Endodermal cell (in vitro differentiated cells): ENCODE measurements around the gene ADRM1. TPM values are rescaled to one million over a fixed set of nuclear protein-coding genes. Genes with fewer than 3 reads are reported as not detected.

ENCODE experiments used
- DNase-seq: peaks from one replicate; pipeline ENCODE4 v3.0.0-alpha.2; 2017
- H3K27ac ChIP-seq: 2 replicates; pipeline ENCODE4 v1.5.1; 2013; ENCODE audit warnings: mild to moderate bottlenecking, low read depth, low read length, moderate library complexity
- H3K27me3 ChIP-seq: 2 replicates; pipeline ENCODE4 v1.6.1; 2013; ENCODE audit warnings: mild to moderate bottlenecking, low read length, moderate library complexity; ENCODE audit not compliant: insufficient read depth, control insufficient read depth, poor library complexity, severe bottlenecking
- H3K36me3 ChIP-seq: 2 replicates; pipeline ENCODE4 v1.7.0; 2013; ENCODE audit warnings: mild to moderate bottlenecking, low read length, moderate library complexity; ENCODE audit not compliant: control insufficient read depth, insufficient read depth
- H3K4me1 ChIP-seq: one replicate; pipeline ENCODE4 v1.7.0; 2013; ENCODE audit warnings: low read length; ENCODE audit not compliant: control insufficient read depth, insufficient read depth
- H3K4me3 ChIP-seq: 2 replicates; pipeline ENCODE4 v1.5.1; 2013; ENCODE audit warnings: mild to moderate bottlenecking, low read length, moderate library complexity
- H3K9ac ChIP-seq: 2 replicates; pipeline ENCODE4 v1.6.1; 2013; ENCODE audit warnings: mild to moderate bottlenecking, low read length, moderate library complexity; ENCODE audit not compliant: poor library complexity, severe bottlenecking; ENCODE audit errors: extremely low read depth
- H3K9me3 ChIP-seq: 2 replicates; pipeline ENCODE4 v1.6.1; 2013; ENCODE audit warnings: mild to moderate bottlenecking, low read length, moderate library complexity; ENCODE audit not compliant: control insufficient read depth
- H3K27ac Mint-ChIP-seq: 2 replicates; pipeline ENCODE4 v1.8.0; 2020; ENCODE audit warnings: mixed read lengths
- H3K27me3 Mint-ChIP-seq: 2 replicates; pipeline ENCODE4 v1.8.0; 2021; ENCODE audit warnings: mild to moderate bottlenecking, mixed read lengths; ENCODE audit not compliant: insufficient read depth
- H3K36me3 Mint-ChIP-seq: 2 replicates; pipeline ENCODE4 v1.8.0; 2020; ENCODE audit warnings: low read depth, mixed read lengths
- H3K4me1 Mint-ChIP-seq: 2 replicates; pipeline ENCODE4 v1.8.0; 2020; ENCODE audit warnings: mixed read lengths
- H3K4me3 Mint-ChIP-seq: 2 replicates; pipeline ENCODE4 v1.8.0; 2020; ENCODE audit warnings: mild to moderate bottlenecking, moderate library complexity, mixed read lengths
- H3K9me3 Mint-ChIP-seq: 2 replicates; pipeline ENCODE4 v1.8.0; 2020; ENCODE audit warnings: mild to moderate bottlenecking, mixed read lengths
- CTCF ChIP-seq: fragments of 200-600 bp; sonication (generic); conservative IDR thresholded peaks from 2 replicates; pipeline ENCODE4 v1.5.0; 2021; ENCODE audit warnings: antibody characterized with exemption, mild to moderate bottlenecking
- WGBS, 2 experiments: methylation state at CpG; one replicate each; pipeline versions ENCODE4 v1.1.5 to v1.1.7; 2013; ENCODE audit warnings: missing lambda C conversion rate in 2 of 2, mixed read lengths in 1 of 2; ENCODE audit not compliant: insufficient coverage in 1 of 2, insufficient read length in 1 of 2; 5-methylcytosine and 5-hydroxymethylcytosine counted together
- total RNA-seq, 2 donors: library from RNA; stranded (reverse); fragmentation: NEBNext Ultra II Directional in 1 of 2; extraction: Animal tissue kit (Norgen Biotek cat#: 25700) in 1 of 2; gene quantifications; 2 replicates in 1 of 2; 3 replicates in 1 of 2; pipeline ENCODE4 v1.2.1, GENCODE V29; 2021

Gene ADRM1
- total RNA-seq, 2 donors from 2014 or later, result 105 to 106 TPM

GRCh38 chr20:62316331-62317166, 13.8 kb downstream of the ADRM1 start:
- Histone ChIP-seq H3K4me1 (no peaks in the 10 kb centered on the region), H3K4me3 (no peak overlapping the region), H3K9me3 (no peaks in the 10 kb centered on the region), H3K36me3 (peaks cover 50% of the 10 kb centered on the region), H3K27ac (no peak overlapping the region), H3K9ac (no peak overlapping the region), H3K27me3 (no peaks in the 10 kb centered on the region)
- no peak overlapping the region for H3K4me3 Mint-ChIP-seq
- no peaks in the 10 kb centered on the region for H3K27me3 Mint-ChIP-seq
- WGBS, 2 experiments, result 94 to 96% methylated on average over 34 to 40 of the region's 40 CpGs
- H3K36me3 Mint-ChIP-seq, result peaks cover 48% of the 10 kb centered on the region
- no peaks in the 10 kb centered on the region for H3K9me3 Mint-ChIP-seq
- H3K4me1 Mint-ChIP-seq, result no peaks in the 10 kb centered on the region
- DNase-seq, result no peak
- no peak for TF ChIP-seq CTCF
- no peak overlapping the region for H3K27ac Mint-ChIP-seq

GRCh38 chr20:62317167-62317655, 14.4 kb downstream of the ADRM1 start:
- peaks cover 56% of the 10 kb centered on the region for H3K36me3 ChIP-seq
- H3K9me3 ChIP-seq, result no peaks in the 10 kb centered on the region
- Mint-ChIP-seq H3K27ac (no peak overlapping the region), H3K9me3 (no peaks in the 10 kb centered on the region), H3K4me3 (no peak overlapping the region), H3K4me1 (no peaks in the 10 kb centered on the region), H3K27me3 (no peaks in the 10 kb centered on the region), H3K36me3 (peaks cover 50% of the 10 kb centered on the region)
- H3K27me3 ChIP-seq, result no peaks in the 10 kb centered on the region
- H3K27ac ChIP-seq, result no peak overlapping the region
- no peak for TF ChIP-seq CTCF
- no peak overlapping the region for H3K9ac ChIP-seq
- no peak overlapping the region for H3K4me3 ChIP-seq
- 88 to 97% methylated on average over 13 to 18 of the region's 18 CpGs for WGBS, 2 experiments
- DNase-seq, result no peak
- no peaks in the 10 kb centered on the region for H3K4me1 ChIP-seq

GRCh38 chr20:62318400-62319345, 15.9 kb downstream of the ADRM1 start:
- Mint-ChIP-seq H3K27me3 (no peaks in the 10 kb centered on the region), H3K9me3 (no peaks in the 10 kb centered on the region), H3K36me3 (peaks cover 52% of the 10 kb centered on the region), H3K27ac (peak overlapping the region; percentile 68), H3K4me1 (no peaks in the 10 kb centered on the region), H3K4me3 (no peak overlapping the region)
- no peak overlapping the region for H3K9ac ChIP-seq
- H3K27me3 ChIP-seq, result no peaks in the 10 kb centered on the region
- no peak overlapping the region for H3K27ac ChIP-seq
- DNase-seq, result no peak
- TF ChIP-seq CTCF, result no peak
- WGBS, 2 experiments, result 93 to 95% methylated on average over 28 to 36 of the region's 36 CpGs
- no peaks in the 10 kb centered on the region for H3K4me1 ChIP-seq
- no peak overlapping the region for H3K4me3 ChIP-seq
- peaks cover 51% of the 10 kb centered on the region for H3K36me3 ChIP-seq
- H3K9me3 ChIP-seq, result no peaks in the 10 kb centered on the region
